Mucosa of descending colon (tissue), 3 donors: Measurements from ENCODE around the gene ULK1. TPM values are rescaled to one million over a fixed set of nuclear protein-coding genes. Genes with fewer than 3 reads are reported as not detected.
A peak's percentile ranks its signal among the peaks of the same experiment; 100 is the strongest.

Source experiments
- ATAC-seq: fragments of 200-7000 bp; cut with Tn5 transposase; one replicate; pipeline ENCODE4 v1.9.1; 2020; ENCODE audit warnings: mild to moderate bottlenecking, moderate library complexity
- DNase-seq, 3 donors: peaks; one replicate each; pipeline ENCODE4 v3.0.0-alpha.2; 2020
- H3K36me3 ChIP-seq: fragments of 200-600 bp; one replicate; pipeline ENCODE4 v1.8.0; 2021; ENCODE audit warnings: low read depth, mild to moderate bottlenecking
- H3K4me1 ChIP-seq: fragments of 200-600 bp; one replicate; pipeline ENCODE4 v1.8.0; 2021; ENCODE audit warnings: low read depth, mild to moderate bottlenecking
- H3K4me3 ChIP-seq: fragments of 200-600 bp; one replicate; pipeline ENCODE4 v1.8.0; 2021; ENCODE audit warnings: mild to moderate bottlenecking
- H3K9me3 ChIP-seq: fragments of 200-600 bp; one replicate; pipeline ENCODE4 v1.8.0; 2021; ENCODE audit warnings: mild to moderate bottlenecking
- CTCF ChIP-seq: fragments of 200-600 bp; IDR thresholded peaks from one replicate; pipeline ENCODE4 v1.8.0; 2022; ENCODE audit warnings: antibody characterized with exemption, mild to moderate bottlenecking
- intact Hi-C, 2 donors: fragments of 100-400 bp; cut with DNase I in 1 of 2; cut with micrococcal nuclease in 1 of 2; formaldehyde crosslinking; loops; one replicate each; pipeline versions ENCODE4 v1.11.0 to v1.11.1; 2022; cut with DNase I, micrococcal nuclease
- total RNA-seq, 3 donors: library from RNA; stranded (reverse); fragmentation: NEBNext Ultra II Directional in 2 of 3; extraction: Animal tissue kit (Norgen Biotek cat#: 25700) in 2 of 3; gene quantifications; one replicate each; pipeline versions ENCODE4 v1.2.1 to v1.2.4, GENCODE V29; 2021 to 2023
- donor health status: DM: no; HTN: no; CAD: no; lungs with moderate emphysema.
- donor health status: DM: no; HTN: no; CAD: no.
- donor health status: DM: no; HTN: yes; CAD: no.

Gene ULK1
- total RNA-seq, 3 donors from 2014 or later: 20.0 to 60.4 (median 28.3) TPM

GRCh38 chr12:131922772-131923171 is 28.4 kb downstream of the ULK1 start:
- intact Hi-C loops: no loop called here
- no peaks in the 10 kb centered on the region for H3K9me3 ChIP-seq
- H3K4me3 ChIP-seq: no peak overlapping the region
- H3K4me1 ChIP-seq: no peaks in the 10 kb centered on the region
- ATAC-seq: no peak
- no peak for DNase-seq
- no peak for TF ChIP-seq CTCF
- no peaks in the 10 kb centered on the region for H3K36me3 ChIP-seq

- peak; percentile 35 for ATAC-seq
Observed at GRCh38 chr12:131923260-131923659, 28.8 kb downstream of the ULK1 start.

GRCh38 chr12:131927110-131928079 is 33.0 kb downstream of the ULK1 start:
- no peaks in the 10 kb centered on the region for H3K36me3 ChIP-seq
- H3K4me1 ChIP-seq: no peaks in the 10 kb centered on the region
- H3K4me3 ChIP-seq: no peak overlapping the region
- ATAC-seq: no peak
- DNase-seq: peak in 1 of 3 donors; percentile 51
- H3K9me3 ChIP-seq: no peaks in the 10 kb centered on the region
- no peak for TF ChIP-seq CTCF
- intact Hi-C loops: no loop called here

More at GRCh38 chr12:131923260-131923659, 28.8 kb downstream of the ULK1 start:
- no peak for TF ChIP-seq CTCF
- H3K4me3 ChIP-seq: no peak overlapping the region
- H3K9me3 ChIP-seq: no peaks in the 10 kb centered on the region
- H3K4me1 ChIP-seq: no peaks in the 10 kb centered on the region
- peak in 1 of 3 donors; percentile 27 for DNase-seq
- intact Hi-C loops: no loop called here
- H3K36me3 ChIP-seq: no peaks in the 10 kb centered on the region

- Histone ChIP-seq H3K9me3 (no peaks in the 10 kb centered on the region), H3K4me1 (no peaks in the 10 kb centered on the region), H3K36me3 (no peaks in the 10 kb centered on the region), H3K4me3 (peak overlapping the region; percentile 54)
- no peak for TF ChIP-seq CTCF
- DNase-seq: no peak
- intact Hi-C loops: no loop called here
- peak; percentile 21 for ATAC-seq
Observed at GRCh38 chr12:131928080-131928710, 33.8 kb downstream of the ULK1 start.

GRCh38 chr12:131928711-131929580 is 34.5 kb downstream of the ULK1 start, which contains the start of gene PUS1:
TSS of gene PUS1 (plus strand) at chr12:131929276. CDS start at chr12:131929723, 447 bp downstream.
- no peaks in the 10 kb centered on the region for H3K9me3 ChIP-seq
- intact Hi-C loops: no loop called here
- DNase-seq (peak; percentile 94 to 96 (median 96)), ATAC-seq (peak; percentile 94)
- no peaks in the 10 kb centered on the region for H3K4me1 ChIP-seq
- TF ChIP-seq CTCF: no peak
- H3K4me3 ChIP-seq: peak within 1 kb of the TSS; percentile 54
- peaks cover 3% of the 10 kb centered on the region for H3K36me3 ChIP-seq
